Panc1 (cell line): Measurements from ENCODE around the gene ATF7. TPM values are rescaled to one million over a fixed set of nuclear protein-coding genes. Genes with fewer than 3 reads are reported as not detected.

Source experiments
- ATAC-seq: fragments of 200-7000 bp; cut with Tn5 transposase; 2 replicates; pipeline ENCODE4 v1.9.1; 2020; ENCODE audit warnings: mild to moderate bottlenecking, moderate library complexity
- BruUV-seq: library from RNA; stranded (reverse); fragments of 400-500 nt; replicated peaks from 2 replicates; lab custom pipeline; 2021; lab: Mats Ljungman, UMichigan
- CTCF ChIA-PET: fragments of 300-600 bp; sonication (Branson Sonifier 250); formaldehyde crosslinking; loops from one replicate; lab custom pipeline; 2022; ENCODE audit warnings: antibody characterized with exemption; lab: Charles Lee
- POLR2A ChIA-PET: fragments of 300-600 bp; sonication (Branson Sonifier 250); formaldehyde crosslinking; loops from one replicate; lab custom pipeline; 2022; ENCODE audit warnings: antibody characterized with exemption; lab: Charles Lee
- DNase-seq: peaks from one replicate; pipeline ENCODE4 v3.0.0-alpha.2; 2010; ENCODE audit warnings: low read depth, low spot score
- H3K27ac ChIP-seq: 2 replicates; pipeline ENCODE4 v1.5.1; 2011; ENCODE audit warnings: mild to moderate bottlenecking, low read length, inconsistent platforms
- H3K27me3 ChIP-seq: fragments of 200-500 bp; sonication (Bioruptor generic); 2 replicates; pipeline ENCODE4 v1.6.0; 2014; ENCODE audit warnings: low read length, inconsistent platforms; ENCODE audit not compliant: control insufficient read depth, insufficient read depth
- H3K36me3 ChIP-seq: fragments of 200-500 bp; sonication (Bioruptor generic); 2 replicates; pipeline ENCODE4 v1.5.1; 2014; ENCODE audit warnings: inconsistent platforms, mild to moderate bottlenecking, low read length, moderate library complexity; ENCODE audit not compliant: control insufficient read depth, insufficient read depth
- H3K4me1 ChIP-seq: 2 replicates; pipeline ENCODE4 v1.5.1; 2011; ENCODE audit warnings: inconsistent platforms, mild to moderate bottlenecking, low read length, moderate library complexity; ENCODE audit not compliant: control insufficient read depth, insufficient read depth
- H3K4me3 ChIP-seq, 2 experiments: 2 replicates each; pipeline ENCODE4 v1.5.1; 2011 to 2012; ENCODE audit warnings: low read depth in 2 of 2, low read length in 2 of 2, mild to moderate bottlenecking in 2 of 2, inconsistent platforms in 1 of 2, moderate library complexity in 1 of 2
- H3K9me3 ChIP-seq: fragments of 200-500 bp; sonication (Bioruptor generic); 2 replicates; pipeline ENCODE4 v1.5.1; 2014; ENCODE audit warnings: low read depth, mild to moderate bottlenecking, inconsistent platforms, low read length, moderate library complexity; ENCODE audit not compliant: control insufficient read depth, insufficient read depth
- CTCF ChIP-seq: fragments of 450-650 bp; IDR thresholded peaks from 2 replicates; pipeline ENCODE4 v1.5.1; 2017; ENCODE audit warnings: mild to moderate bottlenecking
- POLR2AphosphoS5 ChIP-seq: IDR thresholded peaks from 2 replicates; pipeline ENCODE4 v1.6.1; 2012; ENCODE audit warnings: mild to moderate bottlenecking, low read depth, low read length, moderate library complexity
- SIN3A ChIP-seq: IDR thresholded peaks from 2 replicates; pipeline ENCODE4 v1.6.1; 2012; ENCODE audit warnings: low read depth, mild to moderate bottlenecking, low read length, moderate library complexity, borderline replicate concordance; ENCODE audit not compliant: insufficient read depth
- TCF7L2 ChIP-seq: IDR thresholded peaks from 2 replicates; pipeline ENCODE4 v1.6.1; 2011; ENCODE audit warnings: mild to moderate bottlenecking, low read depth, low read length, inconsistent platforms
- in situ Hi-C: cut with HindIII; loops from 2 replicates; pipeline ENCODE4 v1.10.0; 2016; ENCODE audit warnings: low sequenced_read_pairs, low pct_unique_long_range_greater_than_20kb
- intact Hi-C: fragments of 100-400 bp; cut with micrococcal nuclease; formaldehyde crosslinking; loops from one replicate; pipeline ENCODE4 v1.10.0; 2022; ENCODE audit not compliant: unreplicated experiment
- total RNA-seq: library from RNA; stranded (reverse); gene quantifications from one replicate; pipeline ENCODE4 v1.2.1, GENCODE V29; 2021; ENCODE audit not compliant: unreplicated experiment
- TF ChIP-seq, protein P1 (sequence below), 2 experiments: IDR thresholded peaks; 2 replicates each; pipeline ENCODE4 v1.6.1; 2011 to 2012; ENCODE audit warnings: low read depth in 2 of 2, control low read depth in 1 of 2, low read length in 1 of 2, mild to moderate bottlenecking in 1 of 2, moderate library complexity in 1 of 2; ENCODE audit not compliant: insufficient read depth in 1 of 2

ATF7 gene
- total RNA-seq, 1 experiment from 2014 or later, result 29.5 TPM

DNA sequence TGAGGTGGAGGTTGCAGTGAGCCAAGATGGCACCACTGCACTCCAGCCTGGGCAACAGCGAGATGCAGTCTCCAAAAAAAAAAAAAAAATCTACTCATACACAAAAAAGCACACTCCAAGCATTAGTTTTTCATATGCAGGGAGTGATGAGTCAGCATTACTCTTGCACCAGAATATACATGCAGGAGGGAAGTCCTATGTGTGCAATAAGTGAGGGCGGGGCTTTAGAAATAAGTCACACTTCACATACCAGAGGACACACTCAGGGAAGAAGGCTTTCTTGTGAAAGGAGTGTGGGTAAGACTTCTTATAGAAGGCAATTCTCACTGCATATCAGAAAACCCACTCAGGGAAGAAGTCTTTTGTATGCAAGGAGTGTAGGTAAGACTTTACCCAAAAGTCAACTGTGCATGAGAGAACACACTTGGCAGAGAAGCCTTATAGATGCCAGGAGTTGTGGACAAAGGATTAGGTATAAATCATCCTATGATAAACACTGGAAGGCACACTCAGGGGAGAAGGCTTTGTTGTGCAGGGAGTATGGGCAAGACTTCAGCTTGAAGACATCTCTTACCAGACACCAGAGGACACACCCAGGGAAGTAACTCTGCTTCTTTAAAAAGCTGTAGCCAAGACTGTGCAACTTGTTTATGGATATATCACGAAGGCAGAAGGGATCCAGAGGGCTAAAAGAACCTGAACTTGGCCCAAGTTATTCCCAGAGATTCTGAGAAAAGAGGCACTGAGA is 50.5 kb downstream of the ATF7 start:
- POLR2A ChIA-PET, result no interaction called here
- CTCF ChIA-PET, result interaction anchor here (1.3 kb wide), 1 partner anchor 33 kb away, joined by 3 read pairs; no protein-coding TSS in a partner anchor
- H3K9me3 ChIP-seq, result no peaks in the 10 kb centered on the region
- no peaks in the 10 kb centered on the region for H3K27me3 ChIP-seq
- no TSS peak for BruUV-seq
- H3K27ac ChIP-seq, result no peak overlapping the region
- DNase-seq (no peak), ATAC-seq (no peak; the same call in 1 of the 2 replicates)
- TF ChIP-seq CTCF (no peak), POLR2AphosphoS5 (no peak), TCF7L2 (no peak), SIN3A (no peak)
- TF ChIP-seq, protein P1, sequence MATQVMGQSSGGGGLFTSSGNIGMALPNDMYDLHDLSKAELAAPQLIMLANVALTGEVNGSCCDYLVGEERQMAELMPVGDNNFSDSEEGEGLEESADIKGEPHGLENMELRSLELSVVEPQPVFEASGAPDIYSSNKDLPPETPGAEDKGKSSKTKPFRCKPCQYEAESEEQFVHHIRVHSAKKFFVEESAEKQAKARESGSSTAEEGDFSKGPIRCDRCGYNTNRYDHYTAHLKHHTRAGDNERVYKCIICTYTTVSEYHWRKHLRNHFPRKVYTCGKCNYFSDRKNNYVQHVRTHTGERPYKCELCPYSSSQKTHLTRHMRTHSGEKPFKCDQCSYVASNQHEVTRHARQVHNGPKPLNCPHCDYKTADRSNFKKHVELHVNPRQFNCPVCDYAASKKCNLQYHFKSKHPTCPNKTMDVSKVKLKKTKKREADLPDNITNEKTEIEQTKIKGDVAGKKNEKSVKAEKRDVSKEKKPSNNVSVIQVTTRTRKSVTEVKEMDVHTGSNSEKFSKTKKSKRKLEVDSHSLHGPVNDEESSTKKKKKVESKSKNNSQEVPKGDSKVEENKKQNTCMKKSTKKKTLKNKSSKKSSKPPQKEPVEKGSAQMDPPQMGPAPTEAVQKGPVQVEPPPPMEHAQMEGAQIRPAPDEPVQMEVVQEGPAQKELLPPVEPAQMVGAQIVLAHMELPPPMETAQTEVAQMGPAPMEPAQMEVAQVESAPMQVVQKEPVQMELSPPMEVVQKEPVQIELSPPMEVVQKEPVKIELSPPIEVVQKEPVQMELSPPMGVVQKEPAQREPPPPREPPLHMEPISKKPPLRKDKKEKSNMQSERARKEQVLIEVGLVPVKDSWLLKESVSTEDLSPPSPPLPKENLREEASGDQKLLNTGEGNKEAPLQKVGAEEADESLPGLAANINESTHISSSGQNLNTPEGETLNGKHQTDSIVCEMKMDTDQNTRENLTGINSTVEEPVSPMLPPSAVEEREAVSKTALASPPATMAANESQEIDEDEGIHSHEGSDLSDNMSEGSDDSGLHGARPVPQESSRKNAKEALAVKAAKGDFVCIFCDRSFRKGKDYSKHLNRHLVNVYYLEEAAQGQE (IDR thresholded peaks at IDR 0.05; ENCODE audit: insufficient read depth in 1 of 2, low read depth in 2 of 2, low read length in 1 of 2), result no peak
- H3K4me3 ChIP-seq, result no peak overlapping the region
- H3K4me1 ChIP-seq, result no peaks in the 10 kb centered on the region
- in situ Hi-C loops (no loop called here), intact Hi-C loops (no loop called here)
- H3K36me3 ChIP-seq, result no peaks in the 10 kb centered on the region

DNA sequence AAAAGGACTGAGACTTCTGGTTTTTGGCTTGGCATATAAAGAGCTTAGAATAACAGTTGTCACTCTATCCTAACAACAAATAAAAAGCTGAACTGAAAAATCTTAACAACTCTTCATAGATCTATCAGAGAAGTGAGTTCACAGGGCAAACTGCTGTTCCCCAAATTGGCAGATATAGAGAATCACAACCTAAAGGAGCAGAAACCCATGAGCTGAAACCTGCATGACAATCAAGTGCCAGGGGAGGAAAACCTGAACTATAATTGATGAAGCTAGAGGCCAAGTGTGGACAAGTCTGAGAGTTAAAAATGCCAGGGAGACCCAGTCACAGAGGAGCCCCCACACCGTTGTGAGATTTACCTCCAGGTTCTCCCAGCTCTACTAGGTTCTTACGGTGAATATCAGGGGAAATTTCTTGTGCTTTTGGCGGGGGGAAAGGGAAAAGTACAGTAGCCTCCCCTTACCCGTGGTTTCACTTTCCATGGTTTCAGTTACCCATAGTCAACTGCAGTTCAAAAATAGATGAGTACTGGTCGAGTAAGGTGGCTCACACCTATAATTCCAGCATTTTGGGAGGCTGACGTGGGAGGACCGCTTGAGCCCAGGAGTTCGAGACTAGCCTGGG is 53.9 kb downstream of the ATF7 start:
- Histone ChIP-seq H3K9me3 (no peaks in the 10 kb centered on the region), H3K36me3 (no peaks in the 10 kb centered on the region), H3K4me3 (no peak overlapping the region), H3K27ac (no peak overlapping the region), H3K27me3 (no peaks in the 10 kb centered on the region), H3K4me1 (no peaks in the 10 kb centered on the region)
- no TSS peak for BruUV-seq
- ATAC-seq, result no peak
- ChIA-PET POLR2A (no interaction called here), CTCF (interaction anchor here (0.6 kb wide), 1 partner anchor 63 kb away, joined by 3 read pairs; no protein-coding TSS in a partner anchor)
- in situ Hi-C loops (no loop called here), intact Hi-C loops (no loop called here)
- DNase-seq, result no peak
- TF ChIP-seq CTCF (no peak), SIN3A (no peak), TCF7L2 (no peak), POLR2AphosphoS5 (no peak)
- TF ChIP-seq, protein P1 (IDR thresholded peaks at IDR 0.05; ENCODE audit: insufficient read depth in 1 of 2, low read depth in 2 of 2, low read length in 1 of 2), result no peak
